SK-N-SH treated with all-trans-retinoic acid at 6 μM for 48 hours (cell line): ENCODE results near the gene FIGN.
A peak's percentile ranks its signal among the peaks of the same experiment; 100 is the strongest.

ENCODE experiments used
- ATAC-seq: fragments of 200-7000 bp; cut with Tn5 transposase; 3 replicates; pipeline ENCODE4 v1.9.1; 2020; ENCODE audit warnings: mild to moderate bottlenecking, moderate library complexity
- ARNTL ChIP-seq: fragments of 450-650 bp; formaldehyde crosslinking; IDR thresholded peaks from 2 replicates; pipeline ENCODE4 v1.5.0; 2020; ENCODE audit warnings: low read depth, mild to moderate bottlenecking, moderate library complexity, borderline replicate concordance
- BACH2 ChIP-seq: fragments of 250-450 bp; sonication (Bioruptor Pico); IDR thresholded peaks from 2 replicates; pipeline ENCODE4 v1.9.0; 2021; ENCODE audit warnings: mild to moderate bottlenecking, borderline replicate concordance
- CREB5 ChIP-seq: fragments of 250-450 bp; sonication (Bioruptor Pico); IDR thresholded peaks from 2 replicates; pipeline ENCODE4 v1.5.1; 2020; ENCODE audit warnings: low read depth, mild to moderate bottlenecking, moderate library complexity
- CSDC2 ChIP-seq: fragments of 250-450 bp; sonication (Bioruptor Pico); IDR thresholded peaks from 2 replicates; pipeline ENCODE4 v1.5.0; 2020; ENCODE audit warnings: mild to moderate bottlenecking, moderate library complexity
- CSRNP3 ChIP-seq: fragments of 250-450 bp; sonication (Bioruptor Pico); IDR thresholded peaks from 2 replicates; pipeline ENCODE4 v1.5.1; 2021; ENCODE audit warnings: mild to moderate bottlenecking, moderate library complexity
- ESRRG ChIP-seq: fragments of 250-450 bp; sonication (Bioruptor Pico); IDR thresholded peaks from 2 replicates; pipeline ENCODE4 v1.6.1; 2021; ENCODE audit warnings: mild to moderate bottlenecking
- GLIS3 ChIP-seq: fragments of 250-450 bp; sonication (Bioruptor Pico); IDR thresholded peaks from 2 replicates; pipeline ENCODE4 v1.5.0; 2020; ENCODE audit warnings: mild to moderate bottlenecking, moderate library complexity
- ISL1 ChIP-seq: fragments of 250-450 bp; sonication (Bioruptor Pico); IDR thresholded peaks from 2 replicates; pipeline ENCODE4 v2.1.2; 2022; ENCODE audit warnings: mild to moderate bottlenecking, moderate library complexity
- OSR1 ChIP-seq: fragments of 250-450 bp; sonication (Bioruptor Pico); IDR thresholded peaks from 2 replicates; pipeline ENCODE4 v1.8.0; 2022; ENCODE audit warnings: moderate library complexity, mild to moderate bottlenecking, inconsistent platforms
- POU6F1 ChIP-seq: fragments of 250-450 bp; sonication (Bioruptor Pico); IDR thresholded peaks from 2 replicates; pipeline ENCODE4 v1.8.0; 2021; ENCODE audit warnings: low read depth, mild to moderate bottlenecking, moderate library complexity, borderline replicate concordance
- PPARA ChIP-seq: fragments of 250-450 bp; sonication (Bioruptor Pico); IDR thresholded peaks from 2 replicates; pipeline ENCODE4 v1.5.0; 2020; ENCODE audit warnings: mild to moderate bottlenecking, borderline replicate concordance
- RARB ChIP-seq: fragments of 250-450 bp; sonication (Bioruptor Pico); IDR thresholded peaks from 2 replicates; pipeline ENCODE4 v1.8.0; 2021; ENCODE audit warnings: mild to moderate bottlenecking, moderate library complexity
- SNAI2 ChIP-seq: fragments of 250-450 bp; sonication (Bioruptor Pico); IDR thresholded peaks from 2 replicates; pipeline ENCODE4 v1.5.0; 2020; ENCODE audit warnings: mild to moderate bottlenecking, moderate library complexity
- TCF4 ChIP-seq: fragments of 250-450 bp; sonication (Bioruptor Pico); IDR thresholded peaks from 2 replicates; pipeline ENCODE4 v1.8.0; 2021; ENCODE audit warnings: mild to moderate bottlenecking, moderate library complexity, borderline replicate concordance
- TOX ChIP-seq: fragments of 250-450 bp; sonication (Bioruptor Pico); IDR thresholded peaks from 2 replicates; pipeline ENCODE4 v1.8.0; 2021; ENCODE audit warnings: mild to moderate bottlenecking, moderate library complexity, borderline replicate concordance
- ZC3H10 ChIP-seq: fragments of 250-450 bp; sonication (Bioruptor Pico); IDR thresholded peaks from 2 replicates; pipeline ENCODE4 v1.5.1; 2021; ENCODE audit warnings: mild to moderate bottlenecking, moderate library complexity
- ZFP3 ChIP-seq: fragments of 250-450 bp; sonication (Bioruptor Pico); IDR thresholded peaks from 2 replicates; pipeline ENCODE4 v1.5.0; 2020; ENCODE audit warnings: mild to moderate bottlenecking, moderate library complexity
- ZFP30 ChIP-seq: fragments of 450-650 bp; formaldehyde crosslinking; IDR thresholded peaks from 2 replicates; pipeline ENCODE4 v1.5.0; 2022; ENCODE audit warnings: mild to moderate bottlenecking, moderate library complexity
- ZNF565 ChIP-seq: fragments of 450-650 bp; formaldehyde crosslinking; conservative IDR thresholded peaks from 2 replicates; pipeline ENCODE4 v1.5.0; 2020; ENCODE audit warnings: low read depth, mild to moderate bottlenecking, moderate library complexity
- ZNF70 ChIP-seq: fragments of 450-650 bp; formaldehyde crosslinking; IDR thresholded peaks from 2 replicates; pipeline ENCODE4 v1.5.0; 2020; ENCODE audit warnings: mild to moderate bottlenecking, moderate library complexity
- ZNF8 ChIP-seq: fragments of 450-650 bp; formaldehyde crosslinking; IDR thresholded peaks from 2 replicates; pipeline ENCODE4 v1.5.0; 2020; ENCODE audit warnings: mild to moderate bottlenecking, moderate library complexity
- TF ChIP-seq, protein P1 (sequence below): fragments of 250-450 bp; sonication (Bioruptor Pico); IDR thresholded peaks from 2 replicates; pipeline ENCODE4 v1.8.0; 2020; ENCODE audit warnings: mild to moderate bottlenecking, moderate library complexity, borderline replicate concordance
- TF ChIP-seq, protein P2 (sequence below): fragments of 250-450 bp; sonication (Bioruptor Pico); IDR thresholded peaks from 2 replicates; pipeline ENCODE4 v1.5.0; 2020; ENCODE audit warnings: mild to moderate bottlenecking, moderate library complexity

FIGN gene

DNA sequence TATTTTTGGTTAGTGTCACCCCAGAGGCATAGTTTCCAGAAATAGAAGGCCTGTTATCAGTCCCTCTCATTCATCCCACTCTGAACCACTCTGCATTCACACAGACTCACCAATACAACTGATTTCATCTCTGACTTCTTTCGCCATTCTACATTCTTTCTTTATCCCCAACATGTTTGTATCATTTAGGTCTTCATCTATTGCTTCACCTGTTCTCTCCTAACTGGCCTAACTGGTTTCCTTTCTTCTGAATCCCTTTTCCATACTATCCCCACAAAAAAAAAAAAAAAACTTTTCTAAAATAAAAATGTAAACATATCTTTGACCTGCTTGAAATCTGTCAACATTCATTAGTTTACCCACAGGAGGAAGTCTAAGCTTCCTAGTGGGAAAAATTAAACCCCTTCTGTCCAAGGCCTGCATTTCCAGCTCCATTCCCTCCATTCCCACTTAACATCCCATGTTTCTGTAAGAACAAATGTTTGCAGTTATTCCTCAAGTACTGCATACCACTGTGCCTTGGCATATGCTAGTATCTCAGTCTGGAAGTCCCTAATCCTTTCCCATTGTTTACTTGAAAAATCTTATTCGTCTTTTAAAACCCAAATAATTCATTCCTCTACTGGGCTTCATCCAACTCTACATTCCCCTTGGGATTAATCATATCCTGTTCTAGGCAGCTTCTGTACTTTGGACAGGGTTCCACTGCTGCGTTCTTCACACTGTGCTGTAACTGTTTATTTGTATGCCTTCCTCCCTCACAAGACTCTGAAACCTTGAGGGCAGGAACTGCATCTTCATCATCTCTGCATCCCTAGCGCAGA is 68.5 kb downstream of the FIGN start:
- TF ChIP-seq, protein P1, sequence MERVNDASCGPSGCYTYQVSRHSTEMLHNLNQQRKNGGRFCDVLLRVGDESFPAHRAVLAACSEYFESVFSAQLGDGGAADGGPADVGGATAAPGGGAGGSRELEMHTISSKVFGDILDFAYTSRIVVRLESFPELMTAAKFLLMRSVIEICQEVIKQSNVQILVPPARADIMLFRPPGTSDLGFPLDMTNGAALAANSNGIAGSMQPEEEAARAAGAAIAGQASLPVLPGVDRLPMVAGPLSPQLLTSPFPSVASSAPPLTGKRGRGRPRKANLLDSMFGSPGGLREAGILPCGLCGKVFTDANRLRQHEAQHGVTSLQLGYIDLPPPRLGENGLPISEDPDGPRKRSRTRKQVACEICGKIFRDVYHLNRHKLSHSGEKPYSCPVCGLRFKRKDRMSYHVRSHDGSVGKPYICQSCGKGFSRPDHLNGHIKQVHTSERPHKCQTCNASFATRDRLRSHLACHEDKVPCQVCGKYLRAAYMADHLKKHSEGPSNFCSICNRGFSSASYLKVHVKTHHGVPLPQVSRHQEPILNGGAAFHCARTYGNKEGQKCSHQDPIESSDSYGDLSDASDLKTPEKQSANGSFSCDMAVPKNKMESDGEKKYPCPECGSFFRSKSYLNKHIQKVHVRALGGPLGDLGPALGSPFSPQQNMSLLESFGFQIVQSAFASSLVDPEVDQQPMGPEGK (CRISPR knock-in tag) = no peak
- TF ChIP-seq TOX (0 out of 2 replicates have a peak, but pooled peaks have one; percentile 11), ZC3H10 (CRISPR knock-in tag) (no peak), CSDC2 (CRISPR knock-in tag) (no peak), BACH2 (CRISPR knock-in tag) (no peak), ESRRG (no peak), SNAI2 (CRISPR knock-in tag) (no peak), ZNF8 (CRISPR knock-in tag) (no peak), GLIS3 (CRISPR knock-in tag) (no peak), POU6F1 (CRISPR knock-in tag) (0 out of 2 replicates have a peak, but pooled peaks have one; percentile 57), CSRNP3 (CRISPR knock-in tag) (no peak), ZFP30 (CRISPR knock-in tag) (no peak), ZNF70 (CRISPR knock-in tag) (no peak), CREB5 (CRISPR knock-in tag) (no peak), OSR1 (CRISPR knock-in tag) (peak; percentile 64; the same call in 1 of the 2 replicates), ISL1 (CRISPR knock-in tag) (peak; percentile 23; the same call in 1 of the 2 replicates), ARNTL (CRISPR knock-in tag) (no peak), RARB (CRISPR knock-in tag) (no peak), TCF4 (CRISPR knock-in tag) (no peak), ZNF565 (no peak), PPARA (CRISPR knock-in tag) (no peak), ZFP3 (CRISPR knock-in tag) (no peak)
- TF ChIP-seq, protein P2, sequence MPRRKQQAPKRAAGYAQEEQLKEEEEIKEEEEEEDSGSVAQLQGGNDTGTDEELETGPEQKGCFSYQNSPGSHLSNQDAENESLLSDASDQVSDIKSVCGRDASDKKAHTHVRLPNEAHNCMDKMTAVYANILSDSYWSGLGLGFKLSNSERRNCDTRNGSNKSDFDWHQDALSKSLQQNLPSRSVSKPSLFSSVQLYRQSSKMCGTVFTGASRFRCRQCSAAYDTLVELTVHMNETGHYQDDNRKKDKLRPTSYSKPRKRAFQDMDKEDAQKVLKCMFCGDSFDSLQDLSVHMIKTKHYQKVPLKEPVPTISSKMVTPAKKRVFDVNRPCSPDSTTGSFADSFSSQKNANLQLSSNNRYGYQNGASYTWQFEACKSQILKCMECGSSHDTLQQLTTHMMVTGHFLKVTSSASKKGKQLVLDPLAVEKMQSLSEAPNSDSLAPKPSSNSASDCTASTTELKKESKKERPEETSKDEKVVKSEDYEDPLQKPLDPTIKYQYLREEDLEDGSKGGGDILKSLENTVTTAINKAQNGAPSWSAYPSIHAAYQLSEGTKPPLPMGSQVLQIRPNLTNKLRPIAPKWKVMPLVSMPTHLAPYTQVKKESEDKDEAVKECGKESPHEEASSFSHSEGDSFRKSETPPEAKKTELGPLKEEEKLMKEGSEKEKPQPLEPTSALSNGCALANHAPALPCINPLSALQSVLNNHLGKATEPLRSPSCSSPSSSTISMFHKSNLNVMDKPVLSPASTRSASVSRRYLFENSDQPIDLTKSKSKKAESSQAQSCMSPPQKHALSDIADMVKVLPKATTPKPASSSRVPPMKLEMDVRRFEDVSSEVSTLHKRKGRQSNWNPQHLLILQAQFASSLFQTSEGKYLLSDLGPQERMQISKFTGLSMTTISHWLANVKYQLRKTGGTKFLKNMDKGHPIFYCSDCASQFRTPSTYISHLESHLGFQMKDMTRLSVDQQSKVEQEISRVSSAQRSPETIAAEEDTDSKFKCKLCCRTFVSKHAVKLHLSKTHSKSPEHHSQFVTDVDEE (CRISPR knock-in tag) = no peak
- peak; percentile 94 for ATAC-seq

DNA sequence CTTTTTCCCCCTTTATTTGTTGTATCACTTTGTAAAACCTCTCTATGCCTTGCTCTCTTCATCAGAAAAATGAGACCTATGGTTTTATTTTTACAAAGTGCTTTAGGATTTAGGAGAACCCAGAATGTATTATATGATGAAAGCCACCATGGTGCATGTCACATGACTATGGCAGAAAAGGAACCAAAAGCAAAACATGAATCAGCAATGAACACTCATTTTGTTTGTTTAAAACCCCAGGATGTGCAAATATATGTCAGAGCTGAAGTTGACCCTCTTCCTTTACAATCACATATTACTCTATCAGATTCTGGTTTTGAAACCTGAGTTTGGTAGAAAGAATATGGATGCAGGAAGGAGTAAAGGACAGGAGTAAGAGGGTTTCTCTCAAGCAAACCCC is 70.0 kb downstream of the FIGN start:
- ATAC-seq = no peak
- TF ChIP-seq TOX = no peak
- no peak for TF ChIP-seq ZFP30 (CRISPR knock-in tag)
- TF ChIP-seq POU6F1 (CRISPR knock-in tag) = no peak
- TF ChIP-seq TCF4 (CRISPR knock-in tag) = no peak
- TF ChIP-seq ZNF565 = no peak
- TF ChIP-seq OSR1 (CRISPR knock-in tag) = no peak
- no peak for TF ChIP-seq ARNTL (CRISPR knock-in tag)
- no peak for TF ChIP-seq ISL1 (CRISPR knock-in tag)
- no peak for TF ChIP-seq SNAI2 (CRISPR knock-in tag)
- TF ChIP-seq ZNF8 (CRISPR knock-in tag) = no peak
- TF ChIP-seq CREB5 (CRISPR knock-in tag) = no peak
- no peak for TF ChIP-seq CSRNP3 (CRISPR knock-in tag)
- no peak for TF ChIP-seq CSDC2 (CRISPR knock-in tag)
